Measurements from ENCODE around the gene KIF9.
"Not testable (repeated sequence)": the region's sequence is repeated elsewhere in the genome, so short reads cannot be mapped to it uniquely, and the experiment has no call there.

- TF ChIP-seq CTCF, POLR2AphosphoS5 (IDR thresholded peaks at IDR 0.05): not testable (repeated sequence)
These were observed 26.6 kb upstream of the KIF9 start for GRCh38 chr3:47309231-47309630.
